Transverse colon (tissue), 3 donors: ENCODE results near the gene TRIB2.

ENCODE experiments used
- EP300 ChIP-seq: sonication (generic); formaldehyde crosslinking; IDR thresholded peaks from one replicate; pipeline ENCODE4 v1.6.1; 2017; ENCODE audit warnings: antibody characterized with exemption, low read depth
- POLR2A ChIP-seq: fragments of 450-650 bp; IDR thresholded peaks from one replicate; pipeline ENCODE4 v1.6.1; 2016; ENCODE audit warnings: antibody characterized with exemption, mild to moderate bottlenecking, moderate library complexity
- TF ChIP-seq, protein P1 (sequence below), 5 experiments: fragments of 200-600 bp in 3 of 5; fragments of 450-650 bp in 2 of 5; sonication (generic) in 3 of 5; IDR thresholded peaks; 1 replicate in 2 of 5; 2 replicates in 3 of 5; pipeline ENCODE4 v1.5.1; 2016 to 2017; ENCODE audit warnings: antibody characterized with exemption in 5 of 5, inconsistent platforms in 3 of 5, mild to moderate bottlenecking in 2 of 5, moderate library complexity in 1 of 5

DNA sequence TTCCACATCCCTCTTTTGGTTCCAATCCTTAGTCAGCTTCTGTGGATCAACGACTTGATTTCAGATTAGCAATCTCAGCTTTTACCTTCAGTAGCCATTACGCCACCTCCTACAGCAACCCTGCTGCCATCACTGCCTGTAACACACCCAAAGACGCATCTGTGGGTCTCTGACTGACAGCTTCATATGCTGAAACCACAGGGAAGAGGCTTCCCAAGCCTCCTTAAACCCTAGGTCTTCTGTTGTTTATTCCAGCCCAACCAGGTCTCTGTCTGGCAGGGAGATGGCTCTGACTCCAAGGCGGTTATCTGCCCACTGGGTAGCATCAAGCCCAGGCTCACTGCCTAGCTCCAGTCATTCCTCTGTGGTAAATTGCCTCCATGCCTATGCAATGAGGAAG is 28.6 kb upstream of the TRIB2 start:
- TF ChIP-seq, protein P1, sequence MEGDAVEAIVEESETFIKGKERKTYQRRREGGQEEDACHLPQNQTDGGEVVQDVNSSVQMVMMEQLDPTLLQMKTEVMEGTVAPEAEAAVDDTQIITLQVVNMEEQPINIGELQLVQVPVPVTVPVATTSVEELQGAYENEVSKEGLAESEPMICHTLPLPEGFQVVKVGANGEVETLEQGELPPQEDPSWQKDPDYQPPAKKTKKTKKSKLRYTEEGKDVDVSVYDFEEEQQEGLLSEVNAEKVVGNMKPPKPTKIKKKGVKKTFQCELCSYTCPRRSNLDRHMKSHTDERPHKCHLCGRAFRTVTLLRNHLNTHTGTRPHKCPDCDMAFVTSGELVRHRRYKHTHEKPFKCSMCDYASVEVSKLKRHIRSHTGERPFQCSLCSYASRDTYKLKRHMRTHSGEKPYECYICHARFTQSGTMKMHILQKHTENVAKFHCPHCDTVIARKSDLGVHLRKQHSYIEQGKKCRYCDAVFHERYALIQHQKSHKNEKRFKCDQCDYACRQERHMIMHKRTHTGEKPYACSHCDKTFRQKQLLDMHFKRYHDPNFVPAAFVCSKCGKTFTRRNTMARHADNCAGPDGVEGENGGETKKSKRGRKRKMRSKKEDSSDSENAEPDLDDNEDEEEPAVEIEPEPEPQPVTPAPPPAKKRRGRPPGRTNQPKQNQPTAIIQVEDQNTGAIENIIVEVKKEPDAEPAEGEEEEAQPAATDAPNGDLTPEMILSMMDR (IDR thresholded peaks at IDR 0.05) = no peak
- no peak for TF ChIP-seq POLR2A
- TF ChIP-seq EP300 = no peak
